Vagina (tissue), 2 donors: ENCODE measurements around the gene PDGFC. TPM values are rescaled to one million over a fixed set of nuclear protein-coding genes. Genes with fewer than 3 reads are reported as not detected.

Source experiments
- DNase-seq, 2 donors: peaks; one replicate each; pipeline ENCODE4 v3.0.0-alpha.2; 2017; ENCODE audit errors: extremely low spot score in 2 of 2
- H3K27ac ChIP-seq: fragments of 200-600 bp; sonication (generic); one replicate; pipeline ENCODE4 v1.5.1; 2019
- H3K27me3 ChIP-seq: fragments of 200-600 bp; sonication (generic); one replicate; pipeline ENCODE4 v1.5.1; 2019
- H3K36me3 ChIP-seq, 2 donors: fragments of 200-600 bp; sonication (generic); one replicate each; pipeline ENCODE4 v1.5.1; 2017 to 2019
- H3K4me1 ChIP-seq: fragments of 200-600 bp; sonication (generic); one replicate; pipeline ENCODE4 v1.5.1; 2019
- H3K4me3 ChIP-seq, 2 donors: fragments of 200-600 bp; sonication (generic); 1 replicate in 1 of 2; 2 replicates in 1 of 2; pipeline ENCODE4 v1.5.1; 2016 to 2019
- H3K9me3 ChIP-seq: fragments of 200-600 bp; sonication (generic); one replicate; pipeline ENCODE4 v1.5.1; 2019
- POLR2A ChIP-seq, 2 donors: fragments of 450-650 bp; IDR thresholded peaks; one replicate each; pipeline ENCODE4 v1.6.1; 2017; ENCODE audit warnings: antibody characterized with exemption in 2 of 2, mild to moderate bottlenecking in 2 of 2, moderate library complexity in 2 of 2
- POLR2AphosphoS5 ChIP-seq, 2 donors: sonication (generic); formaldehyde crosslinking; IDR thresholded peaks; one replicate each; pipeline ENCODE4 v1.9.0; 2017; ENCODE audit warnings: antibody characterized with exemption in 2 of 2, mild to moderate bottlenecking in 2 of 2, low read depth in 1 of 2; ENCODE audit not compliant: insufficient read depth in 1 of 2
- intact Hi-C: fragments of 100-400 bp; cut with DNase I; formaldehyde crosslinking; loops from one replicate; pipeline ENCODE4 v1.15.1; 2023
- total RNA-seq: library from RNA; depleted of rRNA; stranded (reverse); fragments of >200 nt; gene quantifications from one replicate; pipeline ENCODE4 v1.2.3, GENCODE V29; 2016
- TF ChIP-seq, protein P1 (sequence below), 3 experiments: fragments of 450-650 bp in 2 of 3; fragments of 200-600 bp in 1 of 3; sonication (generic) in 1 of 3; IDR thresholded peaks; one replicate each; pipeline ENCODE4 v1.5.1; 2017 to 2019; ENCODE audit warnings: antibody characterized with exemption in 3 of 3, mild to moderate bottlenecking in 2 of 3, moderate library complexity in 2 of 3

PDGFC gene
- total RNA-seq, 1 donor from 2014 or later, result 19.4 TPM

DNA sequence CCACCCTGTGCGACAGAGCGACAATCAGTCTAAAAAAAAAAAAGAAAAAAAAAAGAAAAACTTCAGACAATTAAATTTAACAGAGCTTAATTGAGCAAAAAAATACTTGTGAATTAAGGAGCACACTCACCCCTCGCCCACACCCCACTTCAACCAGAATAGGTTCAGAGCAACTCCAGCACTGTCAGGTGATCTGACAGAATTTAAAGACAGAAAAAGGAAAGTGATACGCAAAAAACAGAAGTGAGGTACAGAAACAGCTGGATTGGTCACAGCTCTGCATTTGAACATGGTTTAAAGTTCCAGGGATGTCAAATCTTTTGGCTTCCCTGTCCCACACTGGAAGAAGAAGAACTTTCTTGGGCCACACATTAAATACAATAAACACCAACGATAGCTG lies 174.4 kb downstream of the PDGFC start:
- no peak overlapping the region for H3K27ac ChIP-seq
- no peaks in the 10 kb centered on the region for H3K36me3 ChIP-seq
- H3K9me3 ChIP-seq, result no peaks in the 10 kb centered on the region
- no peaks in the 10 kb centered on the region for H3K27me3 ChIP-seq
- no peak overlapping the region for H3K4me3 ChIP-seq
- no peak for DNase-seq
- H3K4me1 ChIP-seq, result peaks cover 5% of the 10 kb centered on the region
- TF ChIP-seq POLR2AphosphoS5 (IDR thresholded peaks at IDR 0.05; ENCODE audit: insufficient read depth in 1 of 2, low read depth in 1 of 2) (no peak), POLR2A (IDR thresholded peaks at IDR 0.05) (no peak)
- TF ChIP-seq, protein P1, sequence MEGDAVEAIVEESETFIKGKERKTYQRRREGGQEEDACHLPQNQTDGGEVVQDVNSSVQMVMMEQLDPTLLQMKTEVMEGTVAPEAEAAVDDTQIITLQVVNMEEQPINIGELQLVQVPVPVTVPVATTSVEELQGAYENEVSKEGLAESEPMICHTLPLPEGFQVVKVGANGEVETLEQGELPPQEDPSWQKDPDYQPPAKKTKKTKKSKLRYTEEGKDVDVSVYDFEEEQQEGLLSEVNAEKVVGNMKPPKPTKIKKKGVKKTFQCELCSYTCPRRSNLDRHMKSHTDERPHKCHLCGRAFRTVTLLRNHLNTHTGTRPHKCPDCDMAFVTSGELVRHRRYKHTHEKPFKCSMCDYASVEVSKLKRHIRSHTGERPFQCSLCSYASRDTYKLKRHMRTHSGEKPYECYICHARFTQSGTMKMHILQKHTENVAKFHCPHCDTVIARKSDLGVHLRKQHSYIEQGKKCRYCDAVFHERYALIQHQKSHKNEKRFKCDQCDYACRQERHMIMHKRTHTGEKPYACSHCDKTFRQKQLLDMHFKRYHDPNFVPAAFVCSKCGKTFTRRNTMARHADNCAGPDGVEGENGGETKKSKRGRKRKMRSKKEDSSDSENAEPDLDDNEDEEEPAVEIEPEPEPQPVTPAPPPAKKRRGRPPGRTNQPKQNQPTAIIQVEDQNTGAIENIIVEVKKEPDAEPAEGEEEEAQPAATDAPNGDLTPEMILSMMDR (IDR thresholded peaks at IDR 0.05), result no peak
- intact Hi-C loops, result no loop called here

DNA sequence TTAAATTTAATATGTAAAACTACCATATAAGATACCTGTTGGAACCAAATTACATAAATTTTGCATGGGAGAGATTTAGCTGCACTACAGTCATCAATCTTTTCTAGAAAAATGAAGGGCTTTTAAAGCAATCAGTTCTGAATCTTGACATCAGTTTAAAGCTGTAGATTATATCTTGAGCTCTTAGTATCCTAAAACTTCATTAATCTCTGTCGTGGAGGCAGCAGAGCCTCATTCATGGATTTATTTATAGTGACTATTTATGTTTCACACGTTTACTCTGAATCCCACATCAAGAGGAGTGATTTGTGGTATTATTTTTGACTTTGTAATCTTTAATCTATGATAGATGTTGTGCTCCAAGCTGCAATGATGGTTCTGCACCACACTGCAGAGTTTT lies 175.9 kb downstream of the PDGFC start:
- H3K27me3 ChIP-seq, result no peaks in the 10 kb centered on the region
- H3K4me1 ChIP-seq, result peaks cover 5% of the 10 kb centered on the region
- no peak overlapping the region for H3K4me3 ChIP-seq
- no peak for DNase-seq
- TF ChIP-seq POLR2A (IDR thresholded peaks at IDR 0.05) (no peak), POLR2AphosphoS5 (IDR thresholded peaks at IDR 0.05; ENCODE audit: insufficient read depth in 1 of 2, low read depth in 1 of 2) (no peak)
- TF ChIP-seq, protein P1 (IDR thresholded peaks at IDR 0.05), result no peak
- H3K27ac ChIP-seq, result no peak overlapping the region
- H3K9me3 ChIP-seq, result no peaks in the 10 kb centered on the region
- intact Hi-C loops, result no loop called here
- H3K36me3 ChIP-seq, result no peaks in the 10 kb centered on the region

DNA sequence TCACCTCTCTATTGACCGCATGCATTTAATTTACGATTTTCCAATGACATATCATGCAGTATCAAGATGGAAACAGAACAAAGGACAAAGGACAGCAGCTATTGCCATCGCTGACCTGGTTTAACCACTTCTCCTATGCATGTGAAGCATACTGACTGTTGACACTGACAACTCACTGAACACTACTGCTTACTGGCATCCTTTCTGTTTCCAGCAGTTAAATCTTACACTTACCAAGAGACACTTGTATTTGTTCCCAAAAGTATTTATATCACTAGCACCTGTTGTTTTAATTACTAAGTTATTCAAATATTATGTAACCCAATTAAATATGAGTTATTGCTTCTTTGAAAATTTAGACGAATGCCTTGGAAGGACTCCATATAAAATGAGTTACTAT lies 176.7 kb downstream of the PDGFC start:
- no peak for TF ChIP-seq POLR2AphosphoS5 (IDR thresholded peaks at IDR 0.05; ENCODE audit: insufficient read depth in 1 of 2, low read depth in 1 of 2)
- TF ChIP-seq POLR2A (IDR thresholded peaks at IDR 0.05), result no peak
- TF ChIP-seq, protein P1 (IDR thresholded peaks at IDR 0.05), result no peak
- intact Hi-C loops, result no loop called here
- Histone ChIP-seq H3K9me3 (no peaks in the 10 kb centered on the region), H3K27me3 (no peaks in the 10 kb centered on the region), H3K4me1 (peaks cover 5% of the 10 kb centered on the region), H3K4me3 (no peak overlapping the region), H3K36me3 (no peaks in the 10 kb centered on the region), H3K27ac (no peak overlapping the region)
- DNase-seq, result no peak

GRCh38 chr4:156792462-156793085 lies 179.0 kb downstream of the PDGFC start:
- DNase-seq, result no peak
- H3K4me3 ChIP-seq, result no peak overlapping the region
- no peaks in the 10 kb centered on the region for H3K36me3 ChIP-seq
- TF ChIP-seq POLR2A (IDR thresholded peaks at IDR 0.05) (no peak), POLR2AphosphoS5 (IDR thresholded peaks at IDR 0.05; ENCODE audit: insufficient read depth in 1 of 2, low read depth in 1 of 2) (no peak)
- TF ChIP-seq, protein P1 (IDR thresholded peaks at IDR 0.05), result no peak
- no peaks in the 10 kb centered on the region for H3K27me3 ChIP-seq
- H3K27ac ChIP-seq, result no peak overlapping the region
- intact Hi-C loops, result no loop called here
- no peaks in the 10 kb centered on the region for H3K4me1 ChIP-seq
- H3K9me3 ChIP-seq, result no peaks in the 10 kb centered on the region

DNA sequence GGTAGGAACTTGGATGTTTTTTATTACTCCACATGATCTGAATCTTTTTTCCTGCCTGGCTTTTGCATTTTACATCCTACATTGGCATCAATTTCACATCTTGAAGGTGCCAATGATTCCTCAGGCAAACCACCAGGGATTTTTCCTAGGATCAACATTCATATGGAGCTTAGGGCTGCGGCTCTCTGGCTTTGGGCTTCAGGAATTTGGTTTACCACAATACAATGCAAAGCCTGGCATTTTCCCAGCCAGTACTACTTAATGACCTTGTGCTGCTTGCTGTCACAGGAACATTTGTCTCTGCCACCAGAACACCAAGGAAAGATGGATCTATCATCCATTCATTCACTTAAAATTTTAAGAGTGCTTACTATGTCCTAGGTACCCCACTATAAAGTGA lies 180.7 kb downstream of the PDGFC start:
- TF ChIP-seq POLR2AphosphoS5 (IDR thresholded peaks at IDR 0.05; ENCODE audit: insufficient read depth in 1 of 2, low read depth in 1 of 2), result no peak
- TF ChIP-seq, protein P1 (IDR thresholded peaks at IDR 0.05), result no peak
- no peak for TF ChIP-seq POLR2A (IDR thresholded peaks at IDR 0.05)
- intact Hi-C loops, result no loop called here

More for the DNA sequence above, 180.7 kb downstream of the PDGFC start:
- H3K36me3 ChIP-seq, result no peaks in the 10 kb centered on the region
- no peaks in the 10 kb centered on the region for H3K27me3 ChIP-seq
- H3K4me1 ChIP-seq, result no peaks in the 10 kb centered on the region
- no peak for DNase-seq
- no peak overlapping the region for H3K4me3 ChIP-seq
- H3K9me3 ChIP-seq, result no peaks in the 10 kb centered on the region
- H3K27ac ChIP-seq, result no peak overlapping the region
